GM21526 (cell line): Measurements from ENCODE around the gene SEMA4D.

Experiments used
- ATAC-seq: cut with Tn5 transposase; IDR thresholded peaks from one replicate; pipeline ENCODE4 v1.9.1; 2021; ENCODE audit warnings: moderate library complexity; ENCODE audit not compliant: unreplicated experiment, low FRiP score

Gene SEMA4D

GRCh38 chr9:89448821-89449220 lies 49.1 kb downstream of the SEMA4D start:
- no peak for ATAC-seq

GRCh38 chr9:89448381-89448780 lies 49.5 kb downstream of the SEMA4D start:
- ATAC-seq = no peak

- ATAC-seq = no peak
Measured at GRCh38 chr9:89447416-89447815, 50.5 kb downstream of the SEMA4D start.

- no peak for ATAC-seq
Measured at GRCh38 chr9:89446961-89447310, 51.0 kb downstream of the SEMA4D start.

- ATAC-seq = no peak
Measured at GRCh38 chr9:89446261-89446960, 51.5 kb downstream of the SEMA4D start.

- no peak for ATAC-seq
Measured at GRCh38 chr9:89445801-89446251, 52.1 kb downstream of the SEMA4D start.

GRCh38 chr9:89444925-89445765 lies 52.8 kb downstream of the SEMA4D start:
- no peak for ATAC-seq

- no peak for ATAC-seq
Measured at GRCh38 chr9:89444274-89444673, 53.6 kb downstream of the SEMA4D start.

- ATAC-seq = no peak
Measured at GRCh38 chr9:89442981-89443814, 54.7 kb downstream of the SEMA4D start.

GRCh38 chr9:89442501-89442978 lies 55.4 kb downstream of the SEMA4D start:
- no peak for ATAC-seq

- no peak for ATAC-seq
Measured at GRCh38 chr9:89441986-89442385, 55.9 kb downstream of the SEMA4D start.

GRCh38 chr9:89441655-89441970 lies 56.3 kb downstream of the SEMA4D start:
- no peak for ATAC-seq

GRCh38 chr9:89440951-89441654 lies 56.8 kb downstream of the SEMA4D start:
- ATAC-seq = no peak

- ATAC-seq = no peak
Measured at GRCh38 chr9:89440548-89440947, 57.4 kb downstream of the SEMA4D start.

GRCh38 chr9:89440046-89440445 lies 57.9 kb downstream of the SEMA4D start:
- ATAC-seq = no peak

- ATAC-seq = no peak
Measured at GRCh38 chr9:89439571-89439970, 58.3 kb downstream of the SEMA4D start.

- ATAC-seq = no peak
Measured at GRCh38 chr9:89438194-89438593, 59.7 kb downstream of the SEMA4D start.

- no peak for ATAC-seq
Measured at GRCh38 chr9:89437772-89438171, 60.1 kb downstream of the SEMA4D start.

GRCh38 chr9:89436963-89437625 lies 60.8 kb downstream of the SEMA4D start:
- no peak for ATAC-seq

- ATAC-seq = no peak
Measured at GRCh38 chr9:89436326-89436725, 61.6 kb downstream of the SEMA4D start.
